OCI-LY1 (cell line): Measurements from ENCODE around the gene ENTPD1.

Experiments
- H2AFZ ChIP-seq: fragments of 200-600 bp; sonication (generic), shearing (Covaris generic); 2 replicates; pipeline ENCODE4 v1.6.0; 2014; ENCODE audit warnings: antibody characterized with exemption, mild to moderate bottlenecking, low read length
- H3F3A ChIP-seq: fragments of 200-600 bp; sonication (generic), shearing (Covaris generic); 2 replicates; pipeline ENCODE4 v1.6.0; 2014; ENCODE audit warnings: mild to moderate bottlenecking, antibody characterized with exemption, low read length, moderate library complexity; ENCODE audit not compliant: insufficient read depth
- H3K27ac ChIP-seq: fragments of 200-600 bp; sonication (generic); 2 replicates; pipeline ENCODE4 v1.5.1; 2014; ENCODE audit warnings: low read length, mixed run types, mild to moderate bottlenecking, low read depth; ENCODE audit not compliant: poor library complexity, severe bottlenecking
- H3K27me3 ChIP-seq: fragments of 200-600 bp; sonication (generic); 2 replicates; pipeline ENCODE4 v1.6.0; 2014; ENCODE audit warnings: antibody characterized with exemption, mild to moderate bottlenecking, low read length, moderate library complexity; ENCODE audit not compliant: insufficient read depth
- H3K36me3 ChIP-seq: fragments of 200-600 bp; sonication (generic); 2 replicates; pipeline ENCODE4 v1.6.1; 2014; ENCODE audit warnings: mild to moderate bottlenecking, antibody characterized with exemption, low read length, moderate library complexity, mixed read lengths; ENCODE audit not compliant: insufficient read depth
- H3K4me1 ChIP-seq: fragments of 200-600 bp; sonication (generic); 2 replicates; pipeline ENCODE4 v1.5.1; 2014; ENCODE audit warnings: mild to moderate bottlenecking, low read length, moderate library complexity; ENCODE audit not compliant: insufficient read depth, severe bottlenecking
- H3K4me2 ChIP-seq: fragments of 200-600 bp; sonication (generic), shearing (Covaris generic); 2 replicates; pipeline ENCODE4 v1.6.1; 2014; ENCODE audit warnings: low read length
- H3K4me3 ChIP-seq: fragments of 200-600 bp; sonication (generic); 2 replicates; pipeline ENCODE4 v1.5.1; 2014; ENCODE audit warnings: low read length, low read depth, mild to moderate bottlenecking, mixed read lengths; ENCODE audit not compliant: poor library complexity, severe bottlenecking
- H3K79me2 ChIP-seq: fragments of 200-600 bp; shearing (Covaris generic); 2 replicates; pipeline ENCODE4 v1.6.1; 2016; ENCODE audit warnings: mixed run types, low read length, mixed read lengths; ENCODE audit not compliant: insufficient read depth
- H3K9ac ChIP-seq: fragments of 200-600 bp; sonication (generic), shearing (Covaris generic); 2 replicates; pipeline ENCODE4 v1.6.1; 2014; ENCODE audit warnings: mild to moderate bottlenecking, low read length, mixed read lengths
- H3K9me2 ChIP-seq: fragments of 200-600 bp; sonication (generic), shearing (Covaris generic); 2 replicates; pipeline ENCODE4 v1.6.1; 2014; ENCODE audit warnings: low read depth, mild to moderate bottlenecking, low read length, mixed read lengths
- H3K9me3 ChIP-seq: fragments of 200-600 bp; shearing (Covaris generic); 2 replicates; pipeline ENCODE4 v1.6.1; 2014; ENCODE audit warnings: low read length, mixed read lengths
- H4K20me1 ChIP-seq: fragments of 200-600 bp; sonication (generic), shearing (Covaris generic); 2 replicates; pipeline ENCODE4 v1.6.0; 2016; ENCODE audit warnings: mild to moderate bottlenecking, low read length; ENCODE audit not compliant: insufficient read depth
- CTCF ChIP-seq: fragments of 200-600 bp; sonication (generic), shearing (Covaris generic); IDR thresholded peaks from 2 replicates; pipeline ENCODE4 v1.5.1; 2017; ENCODE audit warnings: mild to moderate bottlenecking, antibody characterized with exemption, low read length, moderate library complexity, mixed read lengths
- EZH2 ChIP-seq: fragments of 200-600 bp; sonication (generic), shearing (Covaris generic); IDR thresholded peaks from 2 replicates; pipeline ENCODE4 v1.8.0; 2017; ENCODE audit warnings: borderline replicate concordance, mixed run types, mild to moderate bottlenecking, antibody characterized with exemption, low read length, moderate library complexity, mixed read lengths

Gene ENTPD1

GRCh38 chr10:95814011-95814727, 58.2 kb downstream of the ENTPD1 start:
- H3K36me3 ChIP-seq: no peaks in the 10 kb centered on the region
- no peaks in the 10 kb centered on the region for H4K20me1 ChIP-seq
- no peak overlapping the region for H3K4me2 ChIP-seq
- H3K9me3 ChIP-seq: no peaks in the 10 kb centered on the region
- no peaks in the 10 kb centered on the region for H3K79me2 ChIP-seq
- H2AFZ ChIP-seq: no peak overlapping the region
- H3F3A ChIP-seq: no peaks in the 10 kb centered on the region
- TF ChIP-seq EZH2 (no peak), CTCF (no peak)
- H3K4me1 ChIP-seq: no peaks in the 10 kb centered on the region
- H3K9me2 ChIP-seq: no peaks in the 10 kb centered on the region
- no peak overlapping the region for H3K4me3 ChIP-seq
- H3K9ac ChIP-seq: no peak overlapping the region
- H3K27ac ChIP-seq: no peak overlapping the region
- no peaks in the 10 kb centered on the region for H3K27me3 ChIP-seq

- Histone ChIP-seq H3K4me1 (no peaks in the 10 kb centered on the region), H3K9me2 (no peaks in the 10 kb centered on the region), H3K9ac (no peak overlapping the region), H3K27me3 (no peaks in the 10 kb centered on the region), H3K4me3 (no peak overlapping the region), H3K36me3 (no peaks in the 10 kb centered on the region), H2AFZ (no peak overlapping the region), H3K4me2 (no peak overlapping the region), H3F3A (no peaks in the 10 kb centered on the region), H3K27ac (no peak overlapping the region), H3K9me3 (no peaks in the 10 kb centered on the region), H3K79me2 (no peaks in the 10 kb centered on the region), H4K20me1 (no peaks in the 10 kb centered on the region)
- TF ChIP-seq EZH2 (no peak), CTCF (no peak)
These were observed 59.2 kb downstream of the ENTPD1 start for GRCh38 chr10:95815133-95815532.

GRCh38 chr10:95815701-95816240, 59.8 kb downstream of the ENTPD1 start:
- no peaks in the 10 kb centered on the region for H3K79me2 ChIP-seq
- H2AFZ ChIP-seq: no peak overlapping the region
- no peaks in the 10 kb centered on the region for H3K4me1 ChIP-seq
- TF ChIP-seq EZH2 (no peak), CTCF (no peak)
- H3K9ac ChIP-seq: no peak overlapping the region
- no peaks in the 10 kb centered on the region for H3K9me2 ChIP-seq
- H3K4me2 ChIP-seq: no peak overlapping the region
- no peaks in the 10 kb centered on the region for H4K20me1 ChIP-seq
- H3K9me3 ChIP-seq: no peaks in the 10 kb centered on the region
- no peak overlapping the region for H3K4me3 ChIP-seq
- H3K27ac ChIP-seq: no peak overlapping the region
- H3K27me3 ChIP-seq: no peaks in the 10 kb centered on the region
- H3F3A ChIP-seq: no peaks in the 10 kb centered on the region
- no peaks in the 10 kb centered on the region for H3K36me3 ChIP-seq
